Chondrocyte (in vitro differentiated cells): Measurements from ENCODE around the gene L3MBTL1. TPM values are rescaled to one million over a fixed set of nuclear protein-coding genes. Genes with fewer than 3 reads are reported as not detected.

Experiments used
- DNase-seq: peaks from one replicate; pipeline ENCODE4 v3.0.0; 2021; ENCODE audit warnings: mixed read lengths, low spot score
- H3K27ac Mint-ChIP-seq: one replicate; pipeline ENCODE4 v1.8.0; 2021; ENCODE audit warnings: mild to moderate bottlenecking, moderate library complexity, mixed read lengths; ENCODE audit not compliant: unreplicated experiment
- H3K27me3 Mint-ChIP-seq: 2 replicates; pipeline ENCODE4 v1.8.0; 2021; ENCODE audit warnings: low read depth, mixed read lengths
- H3K36me3 Mint-ChIP-seq: 2 replicates; pipeline ENCODE4 v1.8.0; 2021; ENCODE audit warnings: low read depth, mixed read lengths
- H3K4me1 Mint-ChIP-seq: 2 replicates; pipeline ENCODE4 v1.8.0; 2021; ENCODE audit warnings: low read depth, mild to moderate bottlenecking, mixed read lengths
- H3K4me3 Mint-ChIP-seq: one replicate; pipeline ENCODE4 v1.8.0; 2021; ENCODE audit warnings: mild to moderate bottlenecking, moderate library complexity, mixed read lengths; ENCODE audit not compliant: unreplicated experiment
- H3K9me3 Mint-ChIP-seq: 2 replicates; pipeline ENCODE4 v1.8.0; 2021; ENCODE audit warnings: low read depth, mixed read lengths
- total RNA-seq: library from RNA; stranded (reverse); gene quantifications from 3 replicates; pipeline ENCODE4 v1.2.1, GENCODE V29; 2021
- TF ChIP-seq, protein P1 (sequence below): fragments of 200-600 bp; sonication (generic); IDR thresholded peaks from 2 replicates; pipeline ENCODE4 v1.5.0; 2021; ENCODE audit warnings: antibody characterized with exemption, mild to moderate bottlenecking, moderate library complexity

Gene L3MBTL1
- total RNA-seq, 1 donor from 2014 or later: 11.2 TPM

DNA sequence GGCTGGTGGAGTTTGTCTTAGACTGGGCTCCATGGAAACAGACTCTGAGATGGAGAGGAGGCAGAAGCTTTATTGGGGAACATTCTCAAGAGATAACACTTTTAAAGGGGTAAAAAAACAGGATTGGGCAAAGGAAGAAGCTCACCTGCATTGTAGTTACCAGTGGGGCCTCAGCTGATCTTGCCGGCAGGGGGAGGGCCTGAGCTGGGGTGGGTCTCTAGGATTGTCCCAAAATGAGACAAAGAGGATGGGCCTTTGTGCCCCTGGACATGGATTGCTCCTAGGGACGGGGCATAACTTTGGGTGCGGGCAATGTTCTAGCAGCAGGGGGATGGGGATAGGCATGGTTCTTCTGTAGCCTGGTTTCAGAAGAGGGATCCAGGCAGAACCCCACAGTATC, 63.8 kb downstream of the L3MBTL1 start:
- H3K4me1 Mint-ChIP-seq: no peaks in the 10 kb centered on the region
- no peak overlapping the region for H3K4me3 Mint-ChIP-seq
- H3K9me3 Mint-ChIP-seq: no peaks in the 10 kb centered on the region

GRCh38 chr20:43571771-43572170, 64.3 kb downstream of the L3MBTL1 start:
- Mint-ChIP-seq H3K4me1 (no peaks in the 10 kb centered on the region), H3K36me3 (no peaks in the 10 kb centered on the region), H3K27me3 (no peaks in the 10 kb centered on the region), H3K9me3 (no peaks in the 10 kb centered on the region), H3K27ac (no peak overlapping the region), H3K4me3 (no peak overlapping the region)
- DNase-seq: peak; percentile 68
- TF ChIP-seq, protein P1, sequence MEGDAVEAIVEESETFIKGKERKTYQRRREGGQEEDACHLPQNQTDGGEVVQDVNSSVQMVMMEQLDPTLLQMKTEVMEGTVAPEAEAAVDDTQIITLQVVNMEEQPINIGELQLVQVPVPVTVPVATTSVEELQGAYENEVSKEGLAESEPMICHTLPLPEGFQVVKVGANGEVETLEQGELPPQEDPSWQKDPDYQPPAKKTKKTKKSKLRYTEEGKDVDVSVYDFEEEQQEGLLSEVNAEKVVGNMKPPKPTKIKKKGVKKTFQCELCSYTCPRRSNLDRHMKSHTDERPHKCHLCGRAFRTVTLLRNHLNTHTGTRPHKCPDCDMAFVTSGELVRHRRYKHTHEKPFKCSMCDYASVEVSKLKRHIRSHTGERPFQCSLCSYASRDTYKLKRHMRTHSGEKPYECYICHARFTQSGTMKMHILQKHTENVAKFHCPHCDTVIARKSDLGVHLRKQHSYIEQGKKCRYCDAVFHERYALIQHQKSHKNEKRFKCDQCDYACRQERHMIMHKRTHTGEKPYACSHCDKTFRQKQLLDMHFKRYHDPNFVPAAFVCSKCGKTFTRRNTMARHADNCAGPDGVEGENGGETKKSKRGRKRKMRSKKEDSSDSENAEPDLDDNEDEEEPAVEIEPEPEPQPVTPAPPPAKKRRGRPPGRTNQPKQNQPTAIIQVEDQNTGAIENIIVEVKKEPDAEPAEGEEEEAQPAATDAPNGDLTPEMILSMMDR: no peak

More for the DNA sequence above, 63.8 kb downstream of the L3MBTL1 start:
- TF ChIP-seq, protein P1: no peak
- H3K27ac Mint-ChIP-seq: no peak overlapping the region
- H3K36me3 Mint-ChIP-seq: no peaks in the 10 kb centered on the region
- no peaks in the 10 kb centered on the region for H3K27me3 Mint-ChIP-seq
- peak; percentile 50 for DNase-seq

GRCh38 chr20:43572891-43573290, 65.4 kb downstream of the L3MBTL1 start:
- Mint-ChIP-seq H3K4me3 (no peak overlapping the region), H3K27me3 (no peaks in the 10 kb centered on the region), H3K36me3 (no peaks in the 10 kb centered on the region), H3K4me1 (no peaks in the 10 kb centered on the region), H3K9me3 (no peaks in the 10 kb centered on the region), H3K27ac (no peak overlapping the region)
- TF ChIP-seq, protein P1: no peak
- DNase-seq: peak; percentile 56

GRCh38 chr20:43576108-43576507, 68.6 kb downstream of the L3MBTL1 start:
- Mint-ChIP-seq H3K27ac (no peak overlapping the region), H3K9me3 (no peaks in the 10 kb centered on the region), H3K27me3 (no peaks in the 10 kb centered on the region), H3K4me1 (peaks cover 5% of the 10 kb centered on the region), H3K4me3 (no peak overlapping the region), H3K36me3 (no peaks in the 10 kb centered on the region)
- TF ChIP-seq, protein P1: no peak
- peak; percentile 79 for DNase-seq

- H3K4me1 Mint-ChIP-seq: peaks cover 29% of the 10 kb centered on the region
- H3K4me3 Mint-ChIP-seq: no peak overlapping the region
- TF ChIP-seq, protein P1: no peak
- DNase-seq: no peak
- H3K27ac Mint-ChIP-seq: no peak overlapping the region
- no peaks in the 10 kb centered on the region for H3K36me3 Mint-ChIP-seq
- H3K9me3 Mint-ChIP-seq: no peaks in the 10 kb centered on the region
- H3K27me3 Mint-ChIP-seq: no peaks in the 10 kb centered on the region
Observed at GRCh38 chr20:43579861-43580793, 72.6 kb downstream of the L3MBTL1 start.
